Uterus (tissue), 2 donors: ENCODE results near the gene PRKAR1B.

Experiments used
- CTCF ChIP-seq, 4 experiments: fragments of 200-600 bp in 2 of 4; fragments of 450-650 bp in 2 of 4; sonication (generic) in 2 of 4; IDR thresholded peaks; one replicate each; pipeline ENCODE4 v1.5.1; 2016 to 2019; ENCODE audit warnings: antibody characterized with exemption in 4 of 4, mild to moderate bottlenecking in 2 of 4, moderate library complexity in 1 of 4
- POLR2A ChIP-seq, 2 donors: fragments of 450-650 bp; IDR thresholded peaks; one replicate each; pipeline ENCODE4 v1.6.1; 2016; ENCODE audit warnings: antibody characterized with exemption in 2 of 2, mild to moderate bottlenecking in 1 of 2, moderate library complexity in 1 of 2

DNA sequence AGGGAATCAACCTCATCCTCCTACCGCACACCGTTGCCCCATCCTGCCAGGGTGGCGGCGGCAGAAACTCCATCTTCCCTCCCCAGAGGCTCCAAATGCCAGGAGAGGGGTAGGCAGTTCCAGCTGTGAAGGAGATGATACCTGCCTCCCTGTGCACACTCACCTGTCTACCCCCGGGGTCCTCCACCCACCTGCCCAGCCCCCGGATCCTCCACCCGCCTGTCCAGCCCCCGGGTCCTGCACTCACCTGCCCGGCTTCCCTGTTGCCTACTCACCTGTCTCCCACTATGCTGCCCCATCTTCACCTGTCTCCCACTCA lies 14.0 kb downstream of the PRKAR1B start:
- TF ChIP-seq CTCF (IDR thresholded peaks at IDR 0.05) = no peak
- TF ChIP-seq POLR2A (IDR thresholded peaks at IDR 0.05) = no peak
